ENCODE data around the gene HK1.

The HK1 gene

GRCh38 chr10:69397972-69398371, 119.7 kb downstream of the HK1 start:
- no peak for TF ChIP-seq CTCF (IDR thresholded peaks at IDR 0.05)
- H3K27ac ChIP-seq = no peak overlapping the region
- H3K4me1 ChIP-seq = no peaks in the 10 kb centered on the region
- no peaks in the 10 kb centered on the region for H3K27me3 ChIP-seq
- intact Hi-C loops (cut with DNase I; ENCODE audit: low total_unique reads) = no loop called here
- peaks cover 58 to 98% (median 87%) of the 10 kb centered on the region in 3 donors for H3K36me3 ChIP-seq
- DNase-seq = no peak
- no peaks in the 10 kb centered on the region for H3K9me3 ChIP-seq
- no peak overlapping the region for H3K4me3 ChIP-seq

GRCh38 chr10:69398466-69398865, 120.2 kb downstream of the HK1 start:
- Histone ChIP-seq H3K27me3 (no peaks in the 10 kb centered on the region), H3K36me3 (peaks cover 57 to 98% (median 84%) of the 10 kb centered on the region in 3 donors), H3K27ac (no peak overlapping the region), H3K4me3 (no peak overlapping the region), H3K9me3 (no peaks in the 10 kb centered on the region), H3K4me1 (no peaks in the 10 kb centered on the region)
- DNase-seq = no peak
- TF ChIP-seq CTCF (IDR thresholded peaks at IDR 0.05) = no peak
- intact Hi-C loops (cut with DNase I; ENCODE audit: low total_unique reads) = no loop called here

- H3K27me3 ChIP-seq = no peaks in the 10 kb centered on the region
- H3K4me3 ChIP-seq = no peak overlapping the region
- H3K4me1 ChIP-seq = peaks cover 0 to 13% (median 7%) of the 10 kb centered on the region in 4 donors
- no peak for TF ChIP-seq CTCF (IDR thresholded peaks at IDR 0.05)
- H3K9me3 ChIP-seq = no peaks in the 10 kb centered on the region
- intact Hi-C loops (cut with DNase I; ENCODE audit: low total_unique reads) = loop anchor here (5.0 kb wide), 1 partner anchor 219 kb away; the partner anchor contains the start of gene SUPV3L1
- peaks cover 42 to 87% (median 61%) of the 10 kb centered on the region in 3 donors for H3K36me3 ChIP-seq
- DNase-seq = no peak
- H3K27ac ChIP-seq = no peak overlapping the region
Measured at GRCh38 chr10:69400936-69401335, 122.6 kb downstream of the HK1 start.

- DNase-seq = no peak
- no peaks in the 10 kb centered on the region for H3K27me3 ChIP-seq
- peaks cover 42 to 83% (median 59%) of the 10 kb centered on the region in 3 donors for H3K36me3 ChIP-seq
- intact Hi-C loops (cut with DNase I; ENCODE audit: low total_unique reads) = loop anchor here (5.0 kb wide), 1 partner anchor 219 kb away; the partner anchor contains the start of gene SUPV3L1
- no peaks in the 10 kb centered on the region for H3K9me3 ChIP-seq
- no peak for TF ChIP-seq CTCF (IDR thresholded peaks at IDR 0.05)
- H3K4me3 ChIP-seq = no peak overlapping the region
- H3K4me1 ChIP-seq = peaks cover 0 to 17% (median 12%) of the 10 kb centered on the region in 4 donors
- no peak overlapping the region for H3K27ac ChIP-seq
Measured at GRCh38 chr10:69401416-69401815, 123.1 kb downstream of the HK1 start.

GRCh38 chr10:69402386-69402785, 124.1 kb downstream of the HK1 start:
- Histone ChIP-seq H3K27me3 (no peaks in the 10 kb centered on the region), H3K36me3 (peaks cover 35 to 73% (median 50%) of the 10 kb centered on the region in 3 donors), H3K4me1 (peaks cover 0 to 27% (median 21%) of the 10 kb centered on the region in 4 donors), H3K9me3 (no peaks in the 10 kb centered on the region), H3K27ac (no peak overlapping the region), H3K4me3 (no peak overlapping the region)
- TF ChIP-seq CTCF (IDR thresholded peaks at IDR 0.05) = no peak
- no peak for DNase-seq
- intact Hi-C loops (cut with DNase I; ENCODE audit: low total_unique reads) = loop anchor here (5.0 kb wide), 1 partner anchor 220 kb away; the partner anchor contains the start of gene SUPV3L1

Data from tibial artery (tissue), 4 donors.